Osteocyte (in vitro differentiated cells): ENCODE results near the gene IFNG-AS1. TPM values are rescaled to one million over a fixed set of nuclear protein-coding genes. Genes with fewer than 3 reads are reported as not detected.

Source experiments
- DNase-seq: peaks from one replicate; pipeline ENCODE4 v3.0.0; 2021; ENCODE audit warnings: mixed read lengths; ENCODE audit not compliant: unreplicated experiment; ENCODE audit errors: extremely low spot score
- H3K27ac Mint-ChIP-seq: one replicate; pipeline ENCODE4 v1.8.0; 2021; ENCODE audit warnings: mild to moderate bottlenecking, mixed read lengths; ENCODE audit not compliant: unreplicated experiment
- H3K27me3 Mint-ChIP-seq: one replicate; pipeline ENCODE4 v1.8.0; 2021; ENCODE audit warnings: mixed read lengths; ENCODE audit not compliant: unreplicated experiment
- H3K36me3 Mint-ChIP-seq: one replicate; pipeline ENCODE4 v1.8.0; 2021; ENCODE audit warnings: mixed read lengths; ENCODE audit not compliant: unreplicated experiment
- H3K4me1 Mint-ChIP-seq: one replicate; pipeline ENCODE4 v1.8.0; 2021; ENCODE audit warnings: mixed read lengths; ENCODE audit not compliant: unreplicated experiment
- H3K4me3 Mint-ChIP-seq: one replicate; pipeline ENCODE4 v1.8.0; 2021; ENCODE audit warnings: mild to moderate bottlenecking, moderate library complexity, mixed read lengths; ENCODE audit not compliant: unreplicated experiment
- H3K9me3 Mint-ChIP-seq: one replicate; pipeline ENCODE4 v1.8.0; 2021; ENCODE audit warnings: mixed read lengths; ENCODE audit not compliant: unreplicated experiment
- CTCF ChIP-seq: fragments of 200-600 bp; sonication (generic); IDR thresholded peaks from 2 replicates; pipeline ENCODE4 v1.5.0; 2021; ENCODE audit warnings: antibody characterized with exemption, mild to moderate bottlenecking, moderate library complexity
- total RNA-seq: library from RNA; stranded (reverse); gene quantifications from 2 replicates; pipeline ENCODE4 v1.2.1, GENCODE V29; 2021

Gene IFNG-AS1
- total RNA-seq, 1 donor from 2014 or later = not detected

GRCh38 chr12:68011206-68011881, 22.1 kb downstream of the IFNG-AS1 start:
- no peak overlapping the region for H3K27ac Mint-ChIP-seq
- H3K4me1 Mint-ChIP-seq = peaks cover 11% of the 10 kb centered on the region
- H3K9me3 Mint-ChIP-seq = no peaks in the 10 kb centered on the region
- H3K4me3 Mint-ChIP-seq = no peak overlapping the region
- H3K27me3 Mint-ChIP-seq = no peaks in the 10 kb centered on the region
- H3K36me3 Mint-ChIP-seq = no peaks in the 10 kb centered on the region
- TF ChIP-seq CTCF = no peak
- no peak for DNase-seq

GRCh38 chr12:68011882-68012207, 22.6 kb downstream of the IFNG-AS1 start:
- Mint-ChIP-seq H3K36me3 (no peaks in the 10 kb centered on the region), H3K9me3 (no peaks in the 10 kb centered on the region), H3K27me3 (no peaks in the 10 kb centered on the region), H3K27ac (no peak overlapping the region), H3K4me1 (peaks cover 11% of the 10 kb centered on the region), H3K4me3 (no peak overlapping the region)
- no peak for TF ChIP-seq CTCF
- DNase-seq = no peak

DNA sequence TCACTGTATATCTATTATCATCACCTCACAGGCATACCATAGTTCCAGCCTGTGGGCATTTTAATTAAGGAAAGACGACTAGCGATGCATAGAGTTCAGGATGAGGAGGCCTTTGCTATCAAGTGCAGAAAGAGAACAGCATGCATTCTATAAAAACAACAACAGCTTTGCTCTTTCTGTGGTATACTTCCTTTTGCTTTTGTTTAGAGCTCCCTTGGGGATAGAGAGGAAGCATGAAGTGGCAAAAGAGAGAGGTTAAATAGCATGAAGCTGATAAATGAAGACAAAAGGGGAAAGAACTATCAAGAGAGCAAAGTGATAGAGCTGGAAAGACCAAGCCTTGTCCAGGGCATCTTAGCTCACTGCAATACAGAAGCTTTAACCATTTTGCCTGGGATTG, 23.5 kb downstream of the IFNG-AS1 start:
- H3K27me3 Mint-ChIP-seq = no peaks in the 10 kb centered on the region
- no peak overlapping the region for H3K27ac Mint-ChIP-seq
- H3K9me3 Mint-ChIP-seq = no peaks in the 10 kb centered on the region
- H3K4me1 Mint-ChIP-seq = peaks cover 5% of the 10 kb centered on the region
- H3K36me3 Mint-ChIP-seq = no peaks in the 10 kb centered on the region
- no peak for TF ChIP-seq CTCF
- no peak overlapping the region for H3K4me3 Mint-ChIP-seq
- DNase-seq = no peak

GRCh38 chr12:68013181-68013580, 23.9 kb downstream of the IFNG-AS1 start:
- TF ChIP-seq CTCF = no peak
- no peak for DNase-seq
- Mint-ChIP-seq H3K4me3 (no peak overlapping the region), H3K27me3 (no peaks in the 10 kb centered on the region), H3K27ac (no peak overlapping the region), H3K4me1 (peaks cover 3% of the 10 kb centered on the region), H3K9me3 (no peaks in the 10 kb centered on the region), H3K36me3 (no peaks in the 10 kb centered on the region)

DNA sequence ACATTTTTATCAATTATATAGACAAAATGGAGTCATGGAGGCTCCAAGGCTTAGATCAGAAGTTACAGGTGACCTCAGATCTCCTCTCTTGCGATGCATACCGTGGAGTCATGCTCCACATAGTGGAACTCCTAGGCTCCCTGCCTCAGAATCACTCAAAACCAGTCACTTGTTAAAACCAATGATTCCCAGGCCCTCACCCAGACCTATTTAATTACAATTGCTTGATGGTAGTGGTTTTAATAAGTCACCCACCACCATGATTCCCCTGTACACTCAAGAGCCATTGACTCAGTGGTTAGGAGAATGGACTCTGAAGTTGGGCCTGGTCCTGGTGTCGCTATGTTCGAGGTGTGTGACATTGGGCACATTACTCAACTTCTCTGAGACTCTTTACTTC, 26.9 kb downstream of the IFNG-AS1 start:
- H3K27ac Mint-ChIP-seq = no peak overlapping the region
- H3K9me3 Mint-ChIP-seq = no peaks in the 10 kb centered on the region
- H3K4me3 Mint-ChIP-seq = no peak overlapping the region
- H3K4me1 Mint-ChIP-seq = peaks cover 3% of the 10 kb centered on the region
- no peak for DNase-seq
- no peak for TF ChIP-seq CTCF
- H3K27me3 Mint-ChIP-seq = no peaks in the 10 kb centered on the region
- H3K36me3 Mint-ChIP-seq = no peaks in the 10 kb centered on the region
